Measurements from ENCODE around the gene GPR55.
A peak's percentile ranks its signal among the peaks of the same experiment; 100 is the strongest.

GPR55 gene

GRCh38 chr2:230956827-230957755 lies 32.0 kb upstream of the GPR55 start:
- Histone ChIP-seq H3K27ac (peak overlapping the region; percentile 97), H2AFZ (ENCODE audit: low read depth) (peak overlapping the region; percentile 25; the same call in 1 of the 2 replicates), H3K36me3 (ENCODE audit: insufficient read depth) (no peaks in the 10 kb centered on the region), H3K9ac (peak overlapping the region; percentile 92), H3K27me3 (ENCODE audit: insufficient read depth, low read depth) (no peaks in the 10 kb centered on the region), H4K20me1 (ENCODE audit: insufficient read depth) (no peaks in the 10 kb centered on the region), H3K79me2 (ENCODE audit: insufficient read depth, low read depth) (0 out of 2 replicates have a peak, but pooled peaks cover 7% of the 10 kb centered on the region), H3K4me1 (ENCODE audit: low read depth, poor library complexity, severe bottlenecking) (peaks cover 74% of the 10 kb centered on the region), H3K4me2 (peak overlapping the region; percentile 78), H3K4me3 (IDR thresholded peaks at IDR 0.05; ENCODE audit: insufficient read depth, low read depth, low read length) (peak overlapping the region; percentile 74)
- TF ChIP-seq, protein P1, sequence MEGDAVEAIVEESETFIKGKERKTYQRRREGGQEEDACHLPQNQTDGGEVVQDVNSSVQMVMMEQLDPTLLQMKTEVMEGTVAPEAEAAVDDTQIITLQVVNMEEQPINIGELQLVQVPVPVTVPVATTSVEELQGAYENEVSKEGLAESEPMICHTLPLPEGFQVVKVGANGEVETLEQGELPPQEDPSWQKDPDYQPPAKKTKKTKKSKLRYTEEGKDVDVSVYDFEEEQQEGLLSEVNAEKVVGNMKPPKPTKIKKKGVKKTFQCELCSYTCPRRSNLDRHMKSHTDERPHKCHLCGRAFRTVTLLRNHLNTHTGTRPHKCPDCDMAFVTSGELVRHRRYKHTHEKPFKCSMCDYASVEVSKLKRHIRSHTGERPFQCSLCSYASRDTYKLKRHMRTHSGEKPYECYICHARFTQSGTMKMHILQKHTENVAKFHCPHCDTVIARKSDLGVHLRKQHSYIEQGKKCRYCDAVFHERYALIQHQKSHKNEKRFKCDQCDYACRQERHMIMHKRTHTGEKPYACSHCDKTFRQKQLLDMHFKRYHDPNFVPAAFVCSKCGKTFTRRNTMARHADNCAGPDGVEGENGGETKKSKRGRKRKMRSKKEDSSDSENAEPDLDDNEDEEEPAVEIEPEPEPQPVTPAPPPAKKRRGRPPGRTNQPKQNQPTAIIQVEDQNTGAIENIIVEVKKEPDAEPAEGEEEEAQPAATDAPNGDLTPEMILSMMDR (conservative IDR thresholded peaks at IDR 0.05; ENCODE audit: low read depth, low read length) = no peak

DNA sequence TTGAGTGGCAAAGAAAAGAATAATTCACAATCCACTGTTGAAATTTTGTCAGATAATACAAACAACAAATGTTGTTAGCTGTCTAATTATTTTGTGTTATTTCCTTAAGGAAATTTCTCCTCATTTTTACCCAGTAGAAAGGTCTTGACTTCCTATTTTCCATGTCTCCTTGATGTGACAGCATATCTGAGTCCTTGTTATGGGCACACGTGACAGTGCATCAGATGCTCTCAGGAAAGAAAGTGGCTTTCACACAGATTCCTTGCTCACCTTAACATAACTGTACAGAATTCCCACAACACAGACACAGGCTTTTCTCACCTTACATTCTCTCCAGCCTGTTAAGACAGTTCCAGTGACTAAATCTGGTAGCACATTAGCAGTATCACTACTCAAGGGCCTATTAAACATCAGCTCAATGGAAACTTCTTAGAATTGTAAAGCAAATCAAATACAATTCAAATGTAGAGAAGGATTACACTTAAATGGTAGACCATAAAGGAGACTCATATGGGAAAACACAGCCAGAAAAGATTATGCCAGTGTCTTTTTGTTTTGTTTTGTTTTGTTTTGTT lies 30.2 kb upstream of the GPR55 start:
- H3K27me3 ChIP-seq (ENCODE audit: insufficient read depth, low read depth) = no peaks in the 10 kb centered on the region
- H3K4me1 ChIP-seq (ENCODE audit: low read depth, poor library complexity, severe bottlenecking) = peaks cover 69% of the 10 kb centered on the region
- H3K4me2 ChIP-seq = peak overlapping the region; percentile 78; the same call in 1 of the 2 replicates
- H2AFZ ChIP-seq (ENCODE audit: low read depth) = 0 out of 2 replicates have a peak overlapping the region, but pooled peaks have one; percentile 10
- H4K20me1 ChIP-seq (ENCODE audit: insufficient read depth) = no peaks in the 10 kb centered on the region
- no peak overlapping the region for H3K4me3 ChIP-seq (IDR thresholded peaks at IDR 0.05; ENCODE audit: insufficient read depth, low read depth, low read length)
- H3K36me3 ChIP-seq (ENCODE audit: insufficient read depth) = no peaks in the 10 kb centered on the region
- TF ChIP-seq, protein P1 (conservative IDR thresholded peaks at IDR 0.05; ENCODE audit: low read depth, low read length) = no peak
- H3K79me2 ChIP-seq (ENCODE audit: insufficient read depth, low read depth) = 0 out of 2 replicates have a peak, but pooled peaks cover 7% of the 10 kb centered on the region
- H3K27ac ChIP-seq = peak overlapping the region; percentile 97; the same call in 1 of the 2 replicates
- no peak overlapping the region for H3K9ac ChIP-seq

- H3K4me3 ChIP-seq (IDR thresholded peaks at IDR 0.05; ENCODE audit: insufficient read depth, low read depth, low read length) = no peak overlapping the region
- no peaks in the 10 kb centered on the region for H3K27me3 ChIP-seq (ENCODE audit: insufficient read depth, low read depth)
- H3K9ac ChIP-seq = no peak overlapping the region
Measured at GRCh38 chr2:230954746-230955145, 29.7 kb upstream of the GPR55 start.

DNA sequence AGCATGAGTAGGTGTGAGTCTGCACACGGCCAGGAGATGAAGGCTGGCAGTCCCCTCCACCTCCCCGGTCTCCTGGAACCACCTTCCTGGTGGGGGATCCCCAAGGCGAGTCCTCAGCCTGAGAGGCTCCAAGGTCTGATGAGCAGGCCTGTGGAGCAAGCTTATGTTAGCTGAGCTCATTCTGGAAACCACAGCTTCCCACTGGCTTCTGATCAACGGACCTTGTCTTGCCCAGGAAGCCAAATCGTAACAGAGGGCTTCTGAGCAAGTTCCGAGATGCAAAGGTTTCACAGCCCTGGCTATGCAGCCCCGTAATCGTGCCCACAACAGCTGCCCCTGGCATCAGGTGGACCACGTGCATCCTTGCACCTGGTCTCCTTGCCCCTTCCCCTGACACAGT lies 28.8 kb upstream of the GPR55 start:
- H3K36me3 ChIP-seq (ENCODE audit: insufficient read depth) = no peaks in the 10 kb centered on the region
- TF ChIP-seq, protein P1 (conservative IDR thresholded peaks at IDR 0.05; ENCODE audit: low read depth, low read length) = no peak
- H2AFZ ChIP-seq (ENCODE audit: low read depth) = peak overlapping the region; percentile 11; the same call in 1 of the 2 replicates
- peaks cover 55% of the 10 kb centered on the region for H3K4me1 ChIP-seq (ENCODE audit: low read depth, poor library complexity, severe bottlenecking)
- peak overlapping the region; percentile 11; the same call in 1 of the 2 replicates for H3K4me2 ChIP-seq
- no peaks in the 10 kb centered on the region for H3K27me3 ChIP-seq (ENCODE audit: insufficient read depth, low read depth)
- 0 out of 2 replicates have a peak, but pooled peaks cover 4% of the 10 kb centered on the region for H3K79me2 ChIP-seq (ENCODE audit: insufficient read depth, low read depth)
- H3K9ac ChIP-seq = peak overlapping the region; percentile 4; the same call in 1 of the 2 replicates
- no peak overlapping the region; the same call in 1 of the 2 replicates for H3K27ac ChIP-seq
- no peak overlapping the region for H3K4me3 ChIP-seq (IDR thresholded peaks at IDR 0.05; ENCODE audit: insufficient read depth, low read depth, low read length)
- no peaks in the 10 kb centered on the region for H4K20me1 ChIP-seq (ENCODE audit: insufficient read depth)

More at GRCh38 chr2:230954746-230955145, 29.7 kb upstream of the GPR55 start:
- Histone ChIP-seq H3K36me3 (ENCODE audit: insufficient read depth) (no peaks in the 10 kb centered on the region), H3K27ac (peak overlapping the region; percentile 97; the same call in 1 of the 2 replicates), H2AFZ (ENCODE audit: low read depth) (no peak overlapping the region), H3K79me2 (ENCODE audit: insufficient read depth, low read depth) (0 out of 2 replicates have a peak, but pooled peaks cover 7% of the 10 kb centered on the region), H3K4me2 (peak overlapping the region; percentile 78; the same call in 1 of the 2 replicates), H3K4me1 (ENCODE audit: low read depth, poor library complexity, severe bottlenecking) (peaks cover 64% of the 10 kb centered on the region), H4K20me1 (ENCODE audit: insufficient read depth) (no peaks in the 10 kb centered on the region)
- TF ChIP-seq, protein P1 (conservative IDR thresholded peaks at IDR 0.05; ENCODE audit: low read depth, low read length) = no peak

Data from KMS-11 (cell line).